Fibroblast of lung (primary cell): Measurements from ENCODE around the gene ABO.

ENCODE experiments used
- EZH2 ChIP-seq: IDR thresholded peaks from 2 replicates; pipeline ENCODE4 v1.5.1; 2012; ENCODE audit warnings: low read length, control low read depth, mild to moderate bottlenecking; ENCODE audit errors: missing control alignments
- TF ChIP-seq, protein P1 (sequence below), 2 donors: IDR thresholded peaks in 1 of 2; conservative IDR thresholded peaks in 1 of 2; 1 replicate in 1 of 2; 2 replicates in 1 of 2; pipeline ENCODE4 v1.5.1; 2011 to 2012; ENCODE audit warnings: low read length in 2 of 2, control low read depth in 1 of 2, inconsistent platforms in 1 of 2, low read depth in 1 of 2, mild to moderate bottlenecking in 1 of 2

DNA sequence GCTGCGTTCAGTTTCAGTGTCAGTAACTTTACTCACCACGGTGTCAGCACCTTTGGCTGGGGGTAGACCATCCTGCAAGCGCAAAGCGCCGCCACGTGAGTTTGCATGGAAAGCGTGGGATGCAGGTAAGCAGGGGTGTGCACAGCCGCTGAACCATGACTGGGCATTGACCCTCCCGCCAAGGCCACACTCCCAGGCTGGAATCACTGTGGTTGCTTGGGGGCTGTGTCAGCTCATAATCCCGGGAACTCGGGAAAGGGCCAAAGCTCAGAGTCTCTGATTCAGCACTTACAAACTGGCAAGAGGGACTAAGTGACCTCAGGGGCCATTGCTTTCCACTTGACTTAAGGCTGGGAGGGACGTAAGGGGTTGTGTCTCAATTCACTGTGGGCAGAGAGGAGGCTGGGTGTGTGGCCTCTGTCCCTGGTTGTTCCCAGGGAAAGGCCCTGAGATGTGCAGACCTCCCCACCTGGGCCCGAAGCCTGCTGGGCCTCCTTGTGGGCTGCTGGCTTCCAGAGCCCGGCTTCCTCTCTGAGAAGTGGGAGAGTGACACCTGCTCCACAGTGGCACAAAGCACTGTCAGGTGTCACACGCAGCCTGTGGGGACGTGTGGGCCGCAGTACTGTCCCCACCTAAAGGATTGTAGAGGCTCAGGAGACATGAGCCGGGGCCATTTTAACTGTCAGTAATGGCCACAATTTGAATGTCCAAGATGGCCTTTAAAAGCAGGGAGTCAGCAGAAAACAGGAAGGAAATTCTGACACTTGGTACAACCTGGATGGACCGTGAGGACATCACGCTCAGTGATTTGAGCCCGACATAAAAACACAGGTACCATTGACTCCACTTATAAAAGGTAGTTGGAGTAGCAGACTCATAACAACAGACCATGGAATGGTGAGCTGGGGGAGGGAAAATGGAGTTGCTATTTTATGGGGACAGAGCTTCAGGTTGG, 16.7 kb downstream of the ABO start:
- TF ChIP-seq, protein P1, sequence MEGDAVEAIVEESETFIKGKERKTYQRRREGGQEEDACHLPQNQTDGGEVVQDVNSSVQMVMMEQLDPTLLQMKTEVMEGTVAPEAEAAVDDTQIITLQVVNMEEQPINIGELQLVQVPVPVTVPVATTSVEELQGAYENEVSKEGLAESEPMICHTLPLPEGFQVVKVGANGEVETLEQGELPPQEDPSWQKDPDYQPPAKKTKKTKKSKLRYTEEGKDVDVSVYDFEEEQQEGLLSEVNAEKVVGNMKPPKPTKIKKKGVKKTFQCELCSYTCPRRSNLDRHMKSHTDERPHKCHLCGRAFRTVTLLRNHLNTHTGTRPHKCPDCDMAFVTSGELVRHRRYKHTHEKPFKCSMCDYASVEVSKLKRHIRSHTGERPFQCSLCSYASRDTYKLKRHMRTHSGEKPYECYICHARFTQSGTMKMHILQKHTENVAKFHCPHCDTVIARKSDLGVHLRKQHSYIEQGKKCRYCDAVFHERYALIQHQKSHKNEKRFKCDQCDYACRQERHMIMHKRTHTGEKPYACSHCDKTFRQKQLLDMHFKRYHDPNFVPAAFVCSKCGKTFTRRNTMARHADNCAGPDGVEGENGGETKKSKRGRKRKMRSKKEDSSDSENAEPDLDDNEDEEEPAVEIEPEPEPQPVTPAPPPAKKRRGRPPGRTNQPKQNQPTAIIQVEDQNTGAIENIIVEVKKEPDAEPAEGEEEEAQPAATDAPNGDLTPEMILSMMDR (conservative IDR thresholded peaks at IDR 0.05 in 1 of 2, IDR thresholded peaks at IDR 0.05 in 1 of 2; ENCODE audit: low read depth in 1 of 2, low read length in 2 of 2), result no peak
- no peak for TF ChIP-seq EZH2
